Neural progenitor cell (in vitro differentiated cells): ENCODE results near the gene OR3A3.
A peak's percentile ranks its signal among the peaks of the same experiment; 100 is the strongest.

Experiments
- CTCF ChIP-seq: fragments of 200-600 bp; sonication (generic); IDR thresholded peaks from 2 replicates; pipeline ENCODE4 v1.5.1; 2017; ENCODE audit warnings: antibody characterized with exemption, mild to moderate bottlenecking
- EZH2 ChIP-seq: fragments of 200-600 bp; sonication (generic); IDR thresholded peaks from 2 replicates; pipeline ENCODE4 v1.6.1; 2017; ENCODE audit warnings: antibody characterized with exemption, mild to moderate bottlenecking, moderate library complexity
- EZH2phosphoT487 ChIP-seq: fragments of 200-600 bp; sonication (generic); IDR thresholded peaks from 2 replicates; pipeline ENCODE4 v1.6.1; 2017; ENCODE audit warnings: antibody characterized with exemption

- peak; percentile 46 for TF ChIP-seq CTCF
- no peak for TF ChIP-seq EZH2phosphoT487
- TF ChIP-seq EZH2: no peak
Observed at GRCh38 chr17:3447625-3448024, 36.5 kb downstream of the OR3A3 start.
